HepG2 (cell line): ENCODE measurements around the gene EEF1AKMT4.

Experiments used
- ATF3 ChIP-seq: sonication (generic); formaldehyde crosslinking; IDR thresholded peaks from 2 replicates; pipeline ENCODE4 v1.4.0; 2020; ENCODE audit warnings: missing genetic modification reagents
- CEBPB ChIP-seq: IDR thresholded peaks from 2 replicates; pipeline ENCODE4 v1.6.1; 2011; ENCODE audit warnings: low read depth, low read length, improper control_type of control experiment, borderline replicate concordance
- CHD4 ChIP-seq: fragments of 200-600 bp; sonication (generic); IDR thresholded peaks from 2 replicates; pipeline ENCODE4 v1.7.0; 2017; ENCODE audit warnings: mild to moderate bottlenecking, low read length, borderline replicate concordance
- FOSL1 ChIP-seq: sonication (generic); formaldehyde crosslinking; IDR thresholded peaks from 2 replicates; pipeline ENCODE4 v1.9.0; 2021; ENCODE audit warnings: missing genetic modification reagents, borderline replicate concordance
- GMEB2 ChIP-seq: IDR thresholded peaks from 2 replicates; pipeline ENCODE4 v1.6.1; 2016; ENCODE audit warnings: missing biosample characterization, missing genetic modification reagents, low read depth
- SMC3 ChIP-seq: IDR thresholded peaks from 2 replicates; pipeline ENCODE4 v1.6.1; 2011; ENCODE audit warnings: low read length, improper control_type of control experiment
- ZFP1 ChIP-seq: IDR thresholded peaks from 2 replicates; pipeline ENCODE4 v1.6.1; 2016
- ZNF10 ChIP-seq: sonication (generic); formaldehyde crosslinking; IDR thresholded peaks from 2 replicates; pipeline ENCODE4 v1.4.0; 2020; ENCODE audit warnings: mild to moderate bottlenecking, low read depth, missing genetic modification reagents, borderline replicate concordance
- ZNF367 ChIP-seq: sonication (generic); formaldehyde crosslinking; IDR thresholded peaks from 2 replicates; pipeline ENCODE4 v1.4.0; 2020; ENCODE audit warnings: missing genetic modification reagents, borderline replicate concordance
- ZNF580 ChIP-seq: IDR thresholded peaks from 2 replicates; pipeline ENCODE4 v1.6.1; 2016; ENCODE audit warnings: low read depth, borderline replicate concordance
- ZNF639 ChIP-seq: conservative IDR thresholded peaks from 2 replicates; pipeline ENCODE4 v1.6.1; 2018; ENCODE audit warnings: missing genetic modification reagents

GRCh38 chr3:184282941-184283340, 33.5 kb downstream of the EEF1AKMT4 start:
- no peak for TF ChIP-seq FOSL1
- TF ChIP-seq CEBPB = no peak
- TF ChIP-seq ATF3 (CRISPR knock-in tag) = no peak
- TF ChIP-seq CHD4 = no peak
- TF ChIP-seq ZNF10 (CRISPR knock-in tag) = no peak
- no peak for TF ChIP-seq ZFP1
- TF ChIP-seq SMC3 = no peak
- no peak for TF ChIP-seq GMEB2
- TF ChIP-seq ZNF367 (CRISPR knock-in tag) = no peak
- TF ChIP-seq ZNF639 (CRISPR knock-in tag) = no peak
- TF ChIP-seq ZNF580 (CRISPR knock-in tag) = no peak
